ENCODE measurements around the gene EDC3. TPM values are rescaled to one million over a fixed set of nuclear protein-coding genes. Genes with fewer than 3 reads are reported as not detected.

Gene EDC3
- total RNA-seq, 2 donors from 2014 or later = 44.5 to 48.3 TPM

DNA sequence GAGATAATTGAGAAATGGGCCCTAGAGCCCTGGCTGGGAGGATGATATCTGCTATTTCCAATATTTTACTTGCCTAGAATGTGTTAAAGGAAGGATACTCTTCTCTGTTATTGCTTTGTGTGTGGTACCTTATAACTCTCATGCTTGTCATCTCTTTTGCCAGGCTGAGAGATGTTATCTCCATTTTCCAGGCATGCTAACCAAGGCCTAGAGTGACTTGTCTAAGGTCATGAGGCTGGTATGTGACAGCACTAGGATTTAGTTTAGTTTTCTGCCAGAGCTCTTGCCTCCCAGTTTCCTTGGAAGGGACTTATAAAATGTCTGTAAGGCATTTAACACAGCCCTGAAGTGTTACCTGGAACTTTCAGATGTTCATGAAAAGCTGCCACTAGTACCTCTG, 78.8 kb downstream of the EDC3 start:
- no peak for TF ChIP-seq CTCF (conservative IDR thresholded peaks at IDR 0.05)
- Histone ChIP-seq H3K27me3 (ENCODE audit: control insufficient read depth, insufficient read depth, low read length, poor library complexity, severe bottlenecking) (no peaks in the 10 kb centered on the region), H3K9ac (ENCODE audit: extremely low read depth, low read length, poor library complexity, severe bottlenecking) (peak overlapping the region; percentile 97), H3K9me3 (ENCODE audit: control insufficient read depth, low read length) (no peaks in the 10 kb centered on the region), H3K4me1 (ENCODE audit: control insufficient read depth, insufficient read depth, low read length) (peaks cover 15% of the 10 kb centered on the region), H3K4me3 (ENCODE audit: low read length) (peak overlapping the region; percentile 85), H3K27ac (ENCODE audit: low read depth, low read length) (no peak overlapping the region), H3K36me3 (ENCODE audit: control insufficient read depth, insufficient read depth, low read length) (peaks cover 29% of the 10 kb centered on the region)
- DNase-seq = no peak
- peaks cover 23% of the 10 kb centered on the region for H3K4me1 Mint-ChIP-seq
- no peak overlapping the region for H3K27ac Mint-ChIP-seq
- no peaks in the 10 kb centered on the region for H3K9me3 Mint-ChIP-seq
- H3K27me3 Mint-ChIP-seq (ENCODE audit: insufficient read depth) = peaks cover 12% of the 10 kb centered on the region
- peak overlapping the region; percentile 84 for H3K4me3 Mint-ChIP-seq
- H3K36me3 Mint-ChIP-seq (ENCODE audit: low read depth) = peaks cover 26% of the 10 kb centered on the region

DNA sequence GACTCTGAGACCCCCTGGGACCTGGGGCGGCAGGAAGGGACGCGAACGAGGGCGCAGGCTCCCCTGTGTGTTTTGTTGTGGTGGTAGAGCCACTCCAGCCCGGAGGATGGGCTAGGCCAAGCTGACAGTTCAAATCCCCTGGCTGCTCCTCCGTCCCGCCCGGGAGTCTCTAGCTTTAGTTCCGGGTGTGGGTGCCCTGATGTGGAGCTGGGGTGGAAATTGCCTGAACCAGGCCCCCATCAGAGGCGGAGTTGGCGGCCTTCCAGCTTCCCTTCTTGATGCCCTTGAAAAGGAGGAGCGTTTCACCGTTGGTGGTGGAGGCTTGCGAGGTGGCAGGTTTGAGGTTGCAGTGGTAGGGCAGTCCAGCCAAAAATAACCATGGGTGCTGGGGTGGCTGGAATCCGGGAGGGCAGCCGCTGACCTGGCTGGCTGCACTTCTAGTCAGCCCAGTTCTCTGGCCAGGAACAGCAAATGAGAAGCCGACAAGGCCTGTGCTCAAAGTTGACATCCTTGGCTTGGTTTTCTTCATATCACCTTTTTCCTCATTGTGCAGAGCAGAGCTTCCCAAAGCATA, 79.4 kb downstream of the EDC3 start:
- Histone ChIP-seq H3K4me1 (ENCODE audit: control insufficient read depth, insufficient read depth, low read length) (peaks cover 15% of the 10 kb centered on the region), H3K27me3 (ENCODE audit: control insufficient read depth, insufficient read depth, low read length, poor library complexity, severe bottlenecking) (no peaks in the 10 kb centered on the region), H3K9me3 (ENCODE audit: control insufficient read depth, low read length) (no peaks in the 10 kb centered on the region), H3K36me3 (ENCODE audit: control insufficient read depth, insufficient read depth, low read length) (peaks cover 23% of the 10 kb centered on the region), H3K9ac (ENCODE audit: extremely low read depth, low read length, poor library complexity, severe bottlenecking) (peak overlapping the region; percentile 97), H3K27ac (ENCODE audit: low read depth, low read length) (peak overlapping the region; percentile 92), H3K4me3 (ENCODE audit: low read length) (peak overlapping the region; percentile 85)
- Mint-ChIP-seq H3K4me1 (peaks cover 23% of the 10 kb centered on the region), H3K36me3 (ENCODE audit: low read depth) (peaks cover 23% of the 10 kb centered on the region), H3K4me3 (peak overlapping the region; percentile 84), H3K27me3 (ENCODE audit: insufficient read depth) (peaks cover 12% of the 10 kb centered on the region), H3K27ac (peak overlapping the region; percentile 85), H3K9me3 (no peaks in the 10 kb centered on the region)
- DNase-seq = no peak
- no peak for TF ChIP-seq CTCF (conservative IDR thresholded peaks at IDR 0.05)
- 20 to 24% methylated on average over 16 to 18 of the region's 18 CpGs for WGBS, 2 experiments (ENCODE audit: insufficient coverage in 1 of 2, insufficient read length in 1 of 2)

DNA sequence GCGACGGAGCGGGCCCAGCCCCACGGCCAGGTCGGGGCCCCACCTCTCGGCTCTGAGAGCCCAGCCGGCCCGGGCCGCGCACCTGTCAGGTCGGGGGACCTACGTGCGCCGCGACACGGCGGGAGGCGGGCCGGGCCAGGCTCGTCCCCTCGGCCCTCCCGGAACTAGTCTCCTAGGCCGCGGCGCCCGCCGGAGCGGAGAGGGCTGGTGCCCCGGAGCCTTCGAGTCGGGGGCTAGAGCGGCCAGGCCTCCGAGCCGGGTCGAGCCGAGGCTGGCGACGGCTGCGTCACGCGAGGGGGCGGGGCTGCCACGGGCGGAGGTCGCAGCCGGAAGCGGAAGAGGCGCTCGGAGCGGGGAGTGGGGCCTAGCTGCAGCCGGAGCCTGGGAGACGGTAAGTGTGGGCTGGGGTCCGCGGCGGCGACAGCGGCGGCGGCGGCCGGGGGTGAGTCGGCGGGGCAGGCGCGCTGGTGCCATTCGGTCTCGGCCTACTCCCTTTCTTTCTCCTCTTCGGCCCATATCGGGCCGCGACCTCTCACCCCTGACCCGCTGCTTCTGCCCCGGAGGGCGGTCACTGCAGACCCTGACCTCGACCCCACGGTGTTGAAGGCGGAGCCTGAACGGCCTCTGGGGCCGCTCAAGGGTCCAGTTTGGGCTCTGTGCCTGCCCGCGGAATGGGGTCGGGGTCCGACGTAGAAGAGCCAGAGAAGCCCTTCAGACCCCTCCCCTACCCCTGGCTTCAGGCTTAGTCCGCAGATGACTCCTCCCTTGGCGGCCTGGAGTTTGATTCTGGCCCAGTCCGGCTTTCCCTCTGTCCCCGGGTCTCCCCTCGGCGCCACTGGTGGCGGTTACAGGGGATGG, 80.1 kb downstream of the EDC3 start, which contains the start of gene CLK3:
CLK3 (plus strand) TSS at position 329 of the 858 bp plus-strand sequence. CDS start 3,361 bp downstream, outside the sequence.
- Mint-ChIP-seq H3K27me3 (ENCODE audit: insufficient read depth) (peaks cover 14% of the 10 kb centered on the region), H3K4me1 (peaks cover 21% of the 10 kb centered on the region), H3K9me3 (no peaks in the 10 kb centered on the region), H3K36me3 (ENCODE audit: low read depth) (peaks cover 17% of the 10 kb centered on the region), H3K4me3 (peak within 1 kb of the TSS; percentile 84), H3K27ac (peak within 1 kb of the TSS; percentile 98)
- WGBS, 2 experiments (ENCODE audit: insufficient coverage in 1 of 2, insufficient read length in 1 of 2) = 0% methylated on average over 39 to 91 of the region's 91 CpGs
- peak within 1 kb of the TSS; percentile 96 for H3K27ac ChIP-seq (ENCODE audit: low read depth, low read length)
- peaks cover 16% of the 10 kb centered on the region for H3K4me1 ChIP-seq (ENCODE audit: control insufficient read depth, insufficient read depth, low read length)
- peak within 1 kb of the TSS; percentile 85 for H3K4me3 ChIP-seq (ENCODE audit: low read length)
- no peaks in the 10 kb centered on the region for H3K9me3 ChIP-seq (ENCODE audit: control insufficient read depth, low read length)
- DNase-seq = peak; percentile 98
- TF ChIP-seq CTCF (conservative IDR thresholded peaks at IDR 0.05) = no peak
- peak within 1 kb of the TSS; percentile 97 for H3K9ac ChIP-seq (ENCODE audit: extremely low read depth, low read length, poor library complexity, severe bottlenecking)
- no peaks in the 10 kb centered on the region for H3K27me3 ChIP-seq (ENCODE audit: control insufficient read depth, insufficient read depth, low read length, poor library complexity, severe bottlenecking)
- peaks cover 19% of the 10 kb centered on the region for H3K36me3 ChIP-seq (ENCODE audit: control insufficient read depth, insufficient read depth, low read length)
